ENCODE data around the gene FUBP3.

FUBP3 gene

DNA sequence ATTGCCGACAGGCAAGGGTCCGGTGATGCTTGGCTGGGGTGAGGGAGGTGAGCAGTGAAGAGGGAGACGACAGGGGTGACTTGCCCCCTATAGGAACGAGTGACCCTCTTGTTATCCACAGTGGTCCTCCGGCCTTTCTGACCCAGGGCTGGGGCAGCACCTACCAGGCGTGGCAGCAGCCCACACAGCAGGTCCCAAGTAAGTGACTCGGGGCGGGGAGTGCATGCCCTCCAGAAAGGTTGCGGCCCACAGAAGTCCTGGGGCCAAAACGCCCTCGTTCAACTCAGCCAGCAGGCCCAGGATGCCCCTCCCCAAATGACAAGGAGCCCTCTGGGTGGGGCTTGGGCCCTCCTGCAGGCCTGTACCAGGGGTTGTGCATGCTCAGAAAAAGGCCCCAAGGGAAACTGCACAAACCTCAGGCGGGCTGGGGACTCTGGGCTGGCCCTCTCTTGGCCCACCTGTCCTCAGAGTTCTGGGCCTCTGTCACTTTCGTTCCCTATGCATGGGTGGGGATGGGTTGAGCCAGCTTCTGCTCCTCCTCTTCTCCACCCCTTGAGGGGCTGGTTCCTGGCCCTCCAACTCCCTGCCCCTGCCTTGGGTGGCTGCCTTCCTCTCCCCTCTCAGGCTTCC is 52.8 kb downstream of the FUBP3 start:
- no peak overlapping the region for H3K27ac ChIP-seq
- DNase-seq (ENCODE audit: low read depth, low spot score): no peak

- DNase-seq (ENCODE audit: low read depth, low spot score): no peak
- H3K27ac ChIP-seq: no peak overlapping the region
Observed at GRCh38 chr9:130632841-130633240, 53.5 kb downstream of the FUBP3 start.

GRCh38 chr9:130633336-130634190 is 54.2 kb downstream of the FUBP3 start:
- H3K27ac ChIP-seq: no peak overlapping the region
- no peak for DNase-seq (ENCODE audit: low read depth, low spot score)

GRCh38 chr9:130634191-130634768 is 54.9 kb downstream of the FUBP3 start:
- DNase-seq (ENCODE audit: low read depth, low spot score): no peak
- no peak overlapping the region for H3K27ac ChIP-seq

- no peak for DNase-seq (ENCODE audit: low read depth, low spot score)
Observed at GRCh38 chr9:130634801-130635200, 55.4 kb downstream of the FUBP3 start.

GRCh38 chr9:130635306-130635705 is 55.9 kb downstream of the FUBP3 start:
- no peak for DNase-seq (ENCODE audit: low read depth, low spot score)
- no peak overlapping the region for H3K27ac ChIP-seq

More at GRCh38 chr9:130634801-130635200, 55.4 kb downstream of the FUBP3 start:
- no peak overlapping the region for H3K27ac ChIP-seq

GRCh38 chr9:130635721-130636647 is 56.6 kb downstream of the FUBP3 start:
- DNase-seq (ENCODE audit: low read depth, low spot score): no peak
- H3K27ac ChIP-seq: no peak overlapping the region

- DNase-seq (ENCODE audit: low read depth, low spot score): no peak
- no peak overlapping the region for H3K27ac ChIP-seq
Observed at GRCh38 chr9:130636648-130637020, 57.3 kb downstream of the FUBP3 start.

DNA sequence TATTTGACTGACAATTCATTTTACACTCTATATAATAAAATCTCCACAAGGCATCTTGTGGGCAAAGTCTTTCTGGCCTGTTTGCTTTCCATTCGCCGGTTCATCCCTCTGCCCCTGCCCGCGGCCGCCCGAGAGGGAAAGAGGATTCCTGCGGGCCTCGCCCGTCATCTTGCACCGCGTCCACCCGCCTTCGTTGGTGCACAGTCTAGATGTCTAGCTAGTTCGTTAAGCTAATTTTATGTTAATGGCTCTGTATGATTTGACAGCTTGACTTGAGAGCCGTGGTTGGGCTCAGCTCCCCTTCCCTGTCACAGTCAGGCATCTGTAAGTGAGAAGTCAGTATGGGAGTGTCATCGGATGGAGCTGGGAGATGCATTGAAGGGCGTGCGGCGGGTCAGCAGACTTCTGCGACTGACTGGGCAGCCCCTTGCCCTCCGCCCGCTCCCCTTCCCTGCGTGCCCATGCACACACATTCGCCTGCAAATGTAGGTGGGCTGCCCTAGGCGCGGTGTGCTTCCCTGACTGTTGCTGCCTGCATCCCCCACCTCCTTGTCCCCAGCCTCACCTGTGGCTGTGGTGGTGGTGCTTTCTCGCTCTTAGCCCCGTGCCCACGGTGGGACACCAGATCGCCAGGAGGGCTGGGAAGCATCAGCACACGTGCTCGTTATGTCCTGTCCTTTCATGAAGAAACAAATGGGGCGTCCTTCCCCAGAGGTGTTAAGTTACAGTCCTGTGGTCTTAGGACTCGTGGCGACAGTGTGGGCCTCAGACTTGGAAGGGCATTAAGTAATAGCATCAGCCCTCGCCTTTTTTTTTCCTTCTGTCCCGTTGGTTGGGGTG is 59.1 kb downstream of the FUBP3 start:
- H3K27ac ChIP-seq: no peak overlapping the region
- no peak for DNase-seq (ENCODE audit: low read depth, low spot score)

- DNase-seq (ENCODE audit: low read depth, low spot score): no peak
- no peak overlapping the region for H3K27ac ChIP-seq
Observed at GRCh38 chr9:130639124-130639765, 59.9 kb downstream of the FUBP3 start.

GRCh38 chr9:130639866-130640555 is 60.6 kb downstream of the FUBP3 start:
- DNase-seq (ENCODE audit: low read depth, low spot score): no peak
- no peak overlapping the region for H3K27ac ChIP-seq

DNA sequence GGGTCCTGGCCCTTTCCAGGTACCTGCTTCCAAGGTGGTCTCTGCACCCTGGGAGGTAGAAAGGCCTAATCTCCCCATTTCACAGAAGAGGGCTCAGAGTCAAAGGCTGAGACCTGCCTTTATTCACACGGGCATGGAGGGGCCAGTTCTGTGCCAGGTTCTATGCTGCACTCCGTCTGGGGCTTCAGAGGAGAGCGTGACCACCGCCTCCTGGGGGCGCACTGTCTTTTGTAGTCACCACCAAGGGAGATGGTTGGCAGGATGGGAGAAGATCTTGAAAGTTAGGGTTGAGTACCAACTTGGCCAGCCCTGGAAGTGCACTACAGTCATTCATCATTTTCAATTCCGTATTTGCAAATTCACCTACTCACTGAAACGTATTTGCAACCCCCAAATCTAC is 61.3 kb downstream of the FUBP3 start:
- DNase-seq (ENCODE audit: low read depth, low spot score): no peak
- no peak overlapping the region for H3K27ac ChIP-seq

DNA sequence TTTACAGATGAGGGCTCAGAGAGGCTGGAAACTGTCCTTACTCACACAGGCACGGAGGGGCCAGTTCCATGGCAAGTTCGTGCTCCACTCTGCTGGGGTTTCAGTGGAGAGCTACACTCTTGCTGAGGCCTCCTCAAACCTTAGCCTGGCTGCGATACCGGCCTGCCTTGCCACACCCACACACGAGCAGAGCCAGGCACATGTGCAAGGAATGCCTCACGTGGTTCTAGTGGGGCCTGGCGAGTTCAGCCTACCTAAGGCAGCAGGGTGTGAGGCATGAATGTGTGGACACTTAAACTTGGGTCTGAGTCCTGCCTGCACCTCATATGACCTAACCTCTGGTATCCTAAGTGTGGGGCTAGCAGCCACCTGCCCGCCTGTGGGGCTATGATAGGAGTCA is 63.5 kb downstream of the FUBP3 start:
- H3K27ac ChIP-seq: no peak overlapping the region
- DNase-seq (ENCODE audit: low read depth, low spot score): no peak

DNA sequence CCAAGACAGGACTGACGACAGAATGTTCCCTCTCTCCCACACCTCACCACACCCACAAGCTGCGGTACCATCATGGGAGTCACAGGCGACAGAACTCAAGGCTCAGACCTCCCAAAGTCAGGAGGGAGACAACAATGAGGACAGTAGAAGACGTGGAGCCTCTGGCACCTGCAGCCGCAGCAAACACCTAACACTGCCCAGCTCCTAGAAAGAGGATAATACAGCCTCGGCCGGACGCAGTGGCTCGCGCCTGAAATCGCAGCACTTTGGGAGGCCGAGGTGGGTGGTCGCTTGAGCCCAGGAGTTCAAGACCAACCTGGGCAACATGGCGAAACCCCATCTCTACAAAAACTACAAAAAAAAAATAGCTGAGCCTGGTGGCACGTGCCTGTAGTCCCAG is 71.8 kb downstream of the FUBP3 start:
- no peak for DNase-seq (ENCODE audit: low read depth, low spot score)
- no peak overlapping the region for H3K27ac ChIP-seq

GRCh38 chr9:130651752-130652151 is 72.4 kb downstream of the FUBP3 start:
- H3K27ac ChIP-seq: no peak overlapping the region

DNA sequence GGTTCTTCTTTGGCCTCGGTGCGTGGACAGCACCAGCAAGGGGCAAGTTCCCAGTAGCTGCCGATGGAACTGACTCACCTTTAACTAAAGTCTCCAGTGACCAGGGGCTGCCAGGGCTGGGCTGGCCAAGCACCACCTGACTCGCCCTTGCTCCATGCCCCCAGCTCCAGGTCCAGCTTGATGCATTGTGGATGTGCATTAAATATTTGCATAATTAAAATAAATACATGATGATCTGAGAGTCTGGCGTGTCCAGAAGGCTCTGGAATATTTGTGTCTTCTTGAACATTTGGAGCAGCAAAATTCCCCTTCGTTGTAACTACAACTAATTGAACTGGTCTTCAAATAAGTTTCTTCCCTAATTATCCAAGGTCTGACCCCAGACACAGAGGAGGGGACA is 75.5 kb downstream of the FUBP3 start:
- no peak for DNase-seq (ENCODE audit: low read depth, low spot score)

More at GRCh38 chr9:130651752-130652151, 72.4 kb downstream of the FUBP3 start:
- no peak for DNase-seq (ENCODE audit: low read depth, low spot score)

DNA sequence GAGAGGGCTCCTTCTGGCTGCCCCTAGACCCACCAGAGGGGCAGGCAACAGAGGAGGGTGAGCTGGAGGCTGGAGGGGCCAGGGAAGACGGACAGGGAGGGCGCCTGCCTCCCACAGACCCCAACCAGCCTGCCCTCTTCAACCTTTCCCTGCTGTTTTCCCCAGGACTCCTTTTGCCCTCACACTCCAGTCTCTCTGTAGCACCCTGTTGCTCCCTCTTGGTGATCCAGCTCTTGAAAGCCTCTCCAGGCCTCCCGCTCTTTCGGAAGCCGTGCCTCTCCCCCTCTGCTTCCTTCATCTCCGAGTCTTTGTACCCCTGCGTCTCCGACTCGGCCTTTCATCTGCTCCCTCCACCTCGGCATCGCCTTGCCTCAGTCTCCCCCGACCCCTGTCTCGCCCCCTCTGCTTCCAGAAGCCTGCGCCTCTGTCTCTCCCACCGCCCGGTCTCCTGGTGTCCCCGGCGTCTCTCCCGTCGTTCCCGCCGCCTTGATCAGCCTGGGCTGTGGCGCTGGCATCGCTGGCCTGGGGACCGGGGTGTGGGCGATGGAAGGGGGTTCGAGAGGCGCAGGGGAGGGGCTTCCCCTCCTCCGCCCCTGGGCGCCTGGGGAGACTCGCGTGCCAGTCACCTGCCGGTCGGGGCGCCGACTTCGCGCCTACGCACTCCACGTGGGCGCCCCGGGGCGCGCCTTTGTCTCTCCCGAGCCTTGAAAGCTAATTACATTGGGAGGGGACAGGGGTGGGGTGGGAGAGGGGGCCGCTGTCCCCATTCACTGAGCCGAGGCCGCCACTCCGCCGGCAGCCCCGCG is 79.7 kb downstream of the FUBP3 start:
- H3K27ac ChIP-seq: no peak overlapping the region
- no peak for DNase-seq (ENCODE audit: low read depth, low spot score)

More for the DNA sequence above, 75.5 kb downstream of the FUBP3 start:
- H3K27ac ChIP-seq: no peak overlapping the region

Data from epithelial cell of prostate (primary cell).